ENCODE measurements around the gene MATN1. TPM values are rescaled to one million over a fixed set of nuclear protein-coding genes. Genes with fewer than 3 reads are reported as not detected.

The MATN1 gene
- total RNA-seq, 1 donor from 2014 or later, result not detected

- Histone ChIP-seq H3K4me1 (peaks cover 36% of the 10 kb centered on the region), H3K36me3 (peaks cover 62% of the 10 kb centered on the region), H3K27ac (no peak overlapping the region), H3K27me3 (ENCODE audit: low read depth) (no peaks in the 10 kb centered on the region), H3K9me3 (no peaks in the 10 kb centered on the region), H3K4me3 (no peak overlapping the region)
- DNase-seq (peak; percentile 34), ATAC-seq (no peak)
- TF ChIP-seq CTCF (IDR thresholded peaks at IDR 0.05), result no peak
- intact Hi-C loops (cut with DNase I), result no loop called here
Observed at GRCh38 chr1:30740251-30741238, 17.2 kb upstream of the MATN1 start.

GRCh38 chr1:30739601-30740000, 16.2 kb upstream of the MATN1 start:
- no peaks in the 10 kb centered on the region for H3K27me3 ChIP-seq (ENCODE audit: low read depth)
- H3K9me3 ChIP-seq, result no peaks in the 10 kb centered on the region
- TF ChIP-seq CTCF (IDR thresholded peaks at IDR 0.05), result no peak
- intact Hi-C loops (cut with DNase I), result no loop called here
- H3K4me3 ChIP-seq, result no peak overlapping the region
- no peak overlapping the region for H3K27ac ChIP-seq
- ATAC-seq (no peak), DNase-seq (no peak)
- H3K36me3 ChIP-seq, result peaks cover 70% of the 10 kb centered on the region
- H3K4me1 ChIP-seq, result peaks cover 29% of the 10 kb centered on the region

- H3K27me3 ChIP-seq (ENCODE audit: low read depth), result no peaks in the 10 kb centered on the region
- intact Hi-C loops (cut with DNase I), result no loop called here
- peaks cover 75% of the 10 kb centered on the region for H3K36me3 ChIP-seq
- DNase-seq, result no peak
- TF ChIP-seq CTCF (IDR thresholded peaks at IDR 0.05), result no peak
- no peaks in the 10 kb centered on the region for H3K9me3 ChIP-seq
- ATAC-seq, result no peak
- H3K4me3 ChIP-seq, result no peak overlapping the region
- H3K4me1 ChIP-seq, result peaks cover 24% of the 10 kb centered on the region
- no peak overlapping the region for H3K27ac ChIP-seq
Observed at GRCh38 chr1:30738715-30739559, 15.6 kb upstream of the MATN1 start.

- Histone ChIP-seq H3K36me3 (peaks cover 82% of the 10 kb centered on the region), H3K4me3 (no peak overlapping the region), H3K27me3 (ENCODE audit: low read depth) (no peaks in the 10 kb centered on the region), H3K27ac (no peak overlapping the region), H3K9me3 (no peaks in the 10 kb centered on the region), H3K4me1 (peaks cover 17% of the 10 kb centered on the region)
- intact Hi-C loops (cut with DNase I), result no loop called here
- DNase-seq (no peak), ATAC-seq (no peak)
- TF ChIP-seq CTCF (IDR thresholded peaks at IDR 0.05), result no peak
Observed at GRCh38 chr1:30738040-30738714, 14.8 kb upstream of the MATN1 start.

- Histone ChIP-seq H3K4me3 (no peak overlapping the region), H3K27ac (no peak overlapping the region), H3K4me1 (peaks cover 10% of the 10 kb centered on the region), H3K9me3 (no peaks in the 10 kb centered on the region), H3K36me3 (peaks cover 84% of the 10 kb centered on the region), H3K27me3 (ENCODE audit: low read depth) (no peaks in the 10 kb centered on the region)
- DNase-seq, result no peak
- TF ChIP-seq CTCF (IDR thresholded peaks at IDR 0.05), result no peak
- ATAC-seq, result no peak
- intact Hi-C loops (cut with DNase I), result no loop called here
Observed at GRCh38 chr1:30737357-30738039, 14.1 kb upstream of the MATN1 start.

Data from lower lobe of right lung (tissue), 2 donors.